ENCODE data around the gene PLAGL2.

Gene PLAGL2

GRCh38 chr20:32244959-32245358, 37.4 kb upstream of the PLAGL2 start:
- no peak for TF ChIP-seq CTCF (IDR thresholded peaks at IDR 0.05; ENCODE audit: extremely low read depth, insufficient read depth, missing control alignments)
- no peak for DNase-seq (ENCODE audit: low spot score)
- in situ Hi-C loops (cut with MboI; ENCODE audit: low pct_unique_long_range_greater_than_20kb, low sequenced_read_pairs, unreplicated experiment): no loop called here

- in situ Hi-C loops (cut with MboI; ENCODE audit: low pct_unique_long_range_greater_than_20kb, low sequenced_read_pairs, unreplicated experiment): no loop called here
- TF ChIP-seq CTCF (IDR thresholded peaks at IDR 0.05; ENCODE audit: extremely low read depth, insufficient read depth, missing control alignments): no peak
- no peak for DNase-seq (ENCODE audit: low spot score)
These were observed 36.7 kb upstream of the PLAGL2 start for GRCh38 chr20:32244150-32244823.

GRCh38 chr20:32241807-32242206, 34.3 kb upstream of the PLAGL2 start:
- no peak for DNase-seq (ENCODE audit: low spot score)
- TF ChIP-seq CTCF (IDR thresholded peaks at IDR 0.05; ENCODE audit: extremely low read depth, insufficient read depth, missing control alignments): no peak
- in situ Hi-C loops (cut with MboI; ENCODE audit: low pct_unique_long_range_greater_than_20kb, low sequenced_read_pairs, unreplicated experiment): no loop called here

GRCh38 chr20:32240205-32240604, 32.7 kb upstream of the PLAGL2 start:
- peak; percentile 19 for TF ChIP-seq CTCF (IDR thresholded peaks at IDR 0.05; ENCODE audit: extremely low read depth, insufficient read depth, missing control alignments)
- DNase-seq (ENCODE audit: low spot score): no peak
- in situ Hi-C loops (cut with MboI; ENCODE audit: low pct_unique_long_range_greater_than_20kb, low sequenced_read_pairs, unreplicated experiment): no loop called here

- no peak for TF ChIP-seq CTCF (IDR thresholded peaks at IDR 0.05; ENCODE audit: extremely low read depth, insufficient read depth, missing control alignments)
- no peak for DNase-seq (ENCODE audit: low spot score)
- in situ Hi-C loops (cut with MboI; ENCODE audit: low pct_unique_long_range_greater_than_20kb, low sequenced_read_pairs, unreplicated experiment): no loop called here
These were observed 31.2 kb upstream of the PLAGL2 start for GRCh38 chr20:32238483-32239425.

GRCh38 chr20:32237419-32237818, 29.9 kb upstream of the PLAGL2 start:
- DNase-seq (ENCODE audit: low spot score): no peak
- TF ChIP-seq CTCF (IDR thresholded peaks at IDR 0.05; ENCODE audit: extremely low read depth, insufficient read depth, missing control alignments): no peak
- in situ Hi-C loops (cut with MboI; ENCODE audit: low pct_unique_long_range_greater_than_20kb, low sequenced_read_pairs, unreplicated experiment): no loop called here

All from GM13977 (cell line).